ENCODE data around the gene BAZ1B.

DNA sequence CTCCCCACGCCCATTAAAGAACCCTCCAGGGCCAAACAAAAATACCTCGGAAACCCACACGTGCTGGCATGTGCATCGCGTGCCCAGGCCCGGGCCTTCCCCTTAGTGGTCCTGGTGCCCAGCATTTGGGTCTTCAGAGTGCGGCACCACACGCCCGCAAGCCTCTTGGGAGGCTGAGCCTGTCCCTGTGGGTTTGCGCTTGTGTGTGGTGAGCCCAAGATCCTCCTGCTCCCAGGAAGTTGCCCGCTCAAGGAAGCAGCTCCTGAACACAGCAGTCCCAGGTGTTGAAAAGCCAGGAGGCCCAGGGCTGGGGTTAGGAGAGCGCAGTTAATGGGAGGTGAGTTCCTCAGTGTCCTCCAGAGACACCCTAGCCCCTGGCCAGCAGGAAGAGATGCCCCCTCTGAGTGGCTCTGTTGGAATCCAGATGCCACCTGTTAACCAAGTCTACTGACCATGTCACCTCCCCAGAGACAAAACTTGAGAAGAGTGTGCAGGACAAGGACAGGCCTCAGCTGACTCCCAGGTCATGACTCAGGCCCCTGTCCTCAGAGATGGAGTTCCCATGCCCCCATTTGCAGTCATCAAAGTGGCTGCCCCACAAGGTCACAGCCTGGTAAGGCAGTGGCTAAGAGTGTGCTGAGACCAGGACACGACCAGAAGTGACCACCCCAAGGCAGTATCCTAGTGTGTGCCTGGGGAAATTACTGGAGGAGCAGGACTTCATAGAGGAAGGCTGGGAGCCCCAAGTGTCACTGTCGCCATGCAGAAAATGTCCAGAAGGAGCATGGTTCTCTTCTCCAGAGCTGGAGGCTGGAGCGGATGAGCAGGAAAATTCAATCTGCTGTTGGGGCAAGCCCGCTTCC, 83.3 kb downstream of the BAZ1B start:
- no peak for TF ChIP-seq CTCF (IDR thresholded peaks at IDR 0.05; ENCODE audit: insufficient read depth, low read length, poor library complexity, severe bottlenecking)
- TF ChIP-seq EZH2phosphoT487 (conservative IDR thresholded peaks at IDR 0.05; ENCODE audit: low read length), result no peak

Measured in SU-DHL-6 (cell line).